Hepatocyte (in vitro differentiated cells): ENCODE measurements around the gene MAN1C1. TPM values are rescaled to one million over a fixed set of nuclear protein-coding genes. Genes with fewer than 3 reads are reported as not detected.

ENCODE experiments used
- DNase-seq: peaks from one replicate; pipeline ENCODE4 v3.0.0-alpha.2; 2016; ENCODE audit warnings: low spot score
- H2AFZ ChIP-seq: fragments of 200-600 bp; sonication (generic); 2 replicates; pipeline ENCODE4 v1.6.0; 2016; ENCODE audit warnings: antibody characterized with exemption, mild to moderate bottlenecking
- H3K27ac ChIP-seq: fragments of 200-600 bp; sonication (generic); 2 replicates; pipeline ENCODE4 v1.5.1; 2016; ENCODE audit warnings: mild to moderate bottlenecking
- H3K27me3 ChIP-seq: fragments of 200-600 bp; sonication (generic); 2 replicates; pipeline ENCODE4 v1.6.1; 2016
- H3K36me3 ChIP-seq: fragments of 200-600 bp; sonication (generic); replicated peaks from 2 replicates; pipeline ENCODE4 v1.5.1; 2016; ENCODE audit warnings: low read depth; ENCODE audit not compliant: insufficient read depth
- H3K4me1 ChIP-seq: fragments of 200-600 bp; sonication (generic); 2 replicates; pipeline ENCODE4 v1.5.1; 2016; ENCODE audit warnings: mild to moderate bottlenecking, moderate library complexity; ENCODE audit not compliant: insufficient read depth
- H3K4me2 ChIP-seq: fragments of 200-600 bp; sonication (generic); 2 replicates; pipeline ENCODE4 v1.6.0; 2016
- H3K4me3 ChIP-seq: fragments of 200-600 bp; sonication (generic); 2 replicates; pipeline ENCODE4 v1.5.1; 2016; ENCODE audit warnings: mild to moderate bottlenecking
- H3K79me2 ChIP-seq: fragments of 200-600 bp; sonication (generic); 2 replicates; pipeline ENCODE4 v1.6.0; 2017; ENCODE audit warnings: mild to moderate bottlenecking
- H3K9me2 ChIP-seq: fragments of 200-600 bp; sonication (generic); replicated peaks from 2 replicates; pipeline ENCODE4 v1.6.0; 2017; ENCODE audit warnings: mild to moderate bottlenecking; ENCODE audit not compliant: insufficient read depth
- H3K9me3 ChIP-seq: fragments of 200-600 bp; sonication (generic); 2 replicates; pipeline ENCODE4 v1.5.1; 2016; ENCODE audit warnings: low read depth, mild to moderate bottlenecking
- H4K20me1 ChIP-seq: fragments of 200-600 bp; sonication (generic); 2 replicates; pipeline ENCODE4 v1.6.0; 2016; ENCODE audit warnings: mild to moderate bottlenecking; ENCODE audit not compliant: insufficient read depth, poor library complexity, severe bottlenecking
- EZH2 ChIP-seq: fragments of 200-600 bp; sonication (generic); IDR thresholded peaks from 2 replicates; pipeline ENCODE4 v1.6.1; 2016; ENCODE audit warnings: antibody characterized with exemption, mild to moderate bottlenecking, borderline replicate concordance
- EZH2phosphoT487 ChIP-seq: fragments of 200-600 bp; sonication (generic); IDR thresholded peaks from one replicate; pipeline ENCODE4 v1.6.1; 2018; ENCODE audit warnings: antibody characterized with exemption, mild to moderate bottlenecking, low read depth, moderate library complexity; ENCODE audit not compliant: unreplicated experiment, severe bottlenecking
- WGBS: methylation state at CpG from one replicate; pipeline ENCODE4 v1.1.6; 2016; ENCODE audit warnings: low lambda C conversion rate; ENCODE audit errors: missing lambda C conversion rate; 5-methylcytosine and 5-hydroxymethylcytosine counted together
- polyA plus RNA-seq: library from polyadenylated mRNA; unstranded; fragments of >200 nt; fragmentation: Nextera tagmentation; extraction: Ambion mirVana; gene quantifications from 2 replicates; pipeline ENCODE4 v1.2.1, GENCODE V29; 2016
- total RNA-seq: library from RNA; depleted of rRNA; stranded (reverse); fragments of >200 nt; gene quantifications from 2 replicates; pipeline ENCODE4 v1.2.3, GENCODE V29; 2014
- TF ChIP-seq, protein P1 (sequence below): fragments of 200-600 bp; sonication (generic); IDR thresholded peaks from 2 replicates; pipeline ENCODE4 v1.5.1; 2016; ENCODE audit warnings: antibody characterized with exemption, mild to moderate bottlenecking; ENCODE audit not compliant: poor library complexity

The MAN1C1 gene
- total and polyA plus RNA-seq, 2 experiments from 2014 or later = 20.6 to 29.3 TPM

DNA sequence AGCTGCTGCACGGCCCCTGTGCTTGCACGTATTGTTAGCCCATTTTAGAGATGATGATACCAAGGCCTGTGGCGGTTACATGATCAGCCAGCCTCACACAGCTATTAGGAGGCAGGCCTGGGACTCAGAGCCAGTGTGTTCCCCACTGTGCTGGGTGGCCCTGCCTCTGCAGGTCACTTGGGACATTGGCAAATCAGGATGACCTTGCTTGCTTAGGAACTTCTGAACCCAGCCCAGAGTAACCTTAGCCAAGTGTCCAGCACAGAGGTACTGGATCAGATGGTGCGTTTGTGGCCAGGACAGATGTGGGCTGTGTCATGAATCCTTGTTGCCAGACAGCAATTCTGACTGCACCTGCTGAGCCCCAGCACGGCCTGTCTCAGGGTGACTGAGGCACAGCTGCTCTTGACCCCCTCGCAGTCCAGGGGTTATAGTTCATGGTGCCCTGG, 45.0 kb upstream of the MAN1C1 start:
- no peak for DNase-seq

DNA sequence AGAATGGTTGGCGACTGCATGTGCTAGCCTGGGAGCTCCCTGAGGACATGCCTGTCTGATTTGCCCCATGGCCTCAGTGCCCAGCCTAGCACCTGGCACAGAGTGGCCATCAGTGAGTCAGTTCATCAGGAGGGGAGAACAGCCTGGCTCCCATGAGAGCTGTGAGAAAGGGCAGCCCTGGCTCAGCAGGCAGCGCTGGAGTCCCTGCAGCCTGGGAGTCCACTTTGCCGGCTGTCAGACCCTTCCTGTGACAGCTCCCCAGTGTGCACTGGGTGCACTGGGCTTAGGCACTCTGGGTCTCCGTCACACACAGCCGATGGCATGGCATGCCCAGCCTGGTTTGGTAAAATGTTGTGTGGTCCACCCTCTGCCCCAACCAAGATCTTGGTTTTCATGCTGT, 44.5 kb upstream of the MAN1C1 start:
- no peak for DNase-seq
- TF ChIP-seq, protein P1, sequence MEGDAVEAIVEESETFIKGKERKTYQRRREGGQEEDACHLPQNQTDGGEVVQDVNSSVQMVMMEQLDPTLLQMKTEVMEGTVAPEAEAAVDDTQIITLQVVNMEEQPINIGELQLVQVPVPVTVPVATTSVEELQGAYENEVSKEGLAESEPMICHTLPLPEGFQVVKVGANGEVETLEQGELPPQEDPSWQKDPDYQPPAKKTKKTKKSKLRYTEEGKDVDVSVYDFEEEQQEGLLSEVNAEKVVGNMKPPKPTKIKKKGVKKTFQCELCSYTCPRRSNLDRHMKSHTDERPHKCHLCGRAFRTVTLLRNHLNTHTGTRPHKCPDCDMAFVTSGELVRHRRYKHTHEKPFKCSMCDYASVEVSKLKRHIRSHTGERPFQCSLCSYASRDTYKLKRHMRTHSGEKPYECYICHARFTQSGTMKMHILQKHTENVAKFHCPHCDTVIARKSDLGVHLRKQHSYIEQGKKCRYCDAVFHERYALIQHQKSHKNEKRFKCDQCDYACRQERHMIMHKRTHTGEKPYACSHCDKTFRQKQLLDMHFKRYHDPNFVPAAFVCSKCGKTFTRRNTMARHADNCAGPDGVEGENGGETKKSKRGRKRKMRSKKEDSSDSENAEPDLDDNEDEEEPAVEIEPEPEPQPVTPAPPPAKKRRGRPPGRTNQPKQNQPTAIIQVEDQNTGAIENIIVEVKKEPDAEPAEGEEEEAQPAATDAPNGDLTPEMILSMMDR = no peak
- TF ChIP-seq EZH2 (no peak), EZH2phosphoT487 (no peak)

More for the DNA sequence above, 45.0 kb upstream of the MAN1C1 start:
- Histone ChIP-seq H3K4me1 (peaks cover 47% of the 10 kb centered on the region), H3K36me3 (no peaks in the 10 kb centered on the region), H3K79me2 (no peaks in the 10 kb centered on the region), H4K20me1 (no peaks in the 10 kb centered on the region), H2AFZ (no peak overlapping the region), H3K27me3 (no peaks in the 10 kb centered on the region), H3K27ac (no peak overlapping the region), H3K9me3 (no peaks in the 10 kb centered on the region), H3K9me2 (no peaks in the 10 kb centered on the region), H3K4me2 (no peak overlapping the region), H3K4me3 (no peak overlapping the region)
- 90% methylated on average over 6 of the region's 6 CpGs for WGBS
- TF ChIP-seq EZH2 (no peak), EZH2phosphoT487 (no peak)
- TF ChIP-seq, protein P1 = no peak

DNA sequence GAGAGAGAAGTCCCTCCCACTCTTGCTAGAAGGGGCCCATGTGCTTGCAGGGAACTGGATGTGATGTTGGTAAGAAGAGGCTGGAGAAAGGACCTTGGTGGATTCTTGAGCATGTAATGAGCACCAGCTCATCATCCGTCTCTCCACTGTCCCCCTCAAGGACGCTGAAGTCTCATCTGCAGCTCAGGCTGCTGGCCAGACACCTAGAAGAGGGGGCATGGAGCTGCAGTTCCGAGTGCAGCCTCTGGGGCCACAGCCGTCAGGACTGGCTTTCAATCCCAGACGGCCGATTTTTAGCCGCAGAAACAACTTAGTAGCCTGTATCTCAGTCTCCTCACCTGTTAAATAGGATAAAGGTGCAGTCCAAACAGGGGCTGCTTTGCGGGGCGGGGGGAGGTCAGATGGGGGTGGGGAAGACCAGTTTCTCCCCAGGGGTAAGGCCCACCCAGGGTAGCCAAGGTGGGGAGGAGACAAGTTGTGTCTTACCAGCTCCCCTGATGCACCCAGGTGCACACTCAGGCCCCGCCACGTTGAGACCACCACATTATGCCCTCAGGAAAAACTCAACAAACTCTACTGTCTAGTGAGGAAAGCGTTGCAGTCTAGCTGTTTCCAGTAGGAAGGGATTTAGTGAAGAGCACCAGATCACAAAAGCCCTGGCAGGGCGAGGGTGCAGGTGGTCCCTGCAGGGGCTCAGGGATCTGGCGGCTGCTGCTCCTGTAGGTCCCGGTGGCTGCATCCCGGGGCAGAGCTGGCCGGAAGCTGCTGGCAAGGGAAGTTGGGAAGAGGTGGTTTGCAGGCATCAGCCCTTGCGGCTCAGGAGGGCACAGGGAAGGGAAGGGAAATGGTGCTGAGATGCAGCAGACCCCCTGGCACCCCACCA, 43.6 kb upstream of the MAN1C1 start:
- H3K79me2 ChIP-seq = no peaks in the 10 kb centered on the region
- H2AFZ ChIP-seq = no peak overlapping the region
- TF ChIP-seq, protein P1 = peak; percentile 46
- no peak for TF ChIP-seq EZH2phosphoT487
- no peaks in the 10 kb centered on the region for H3K36me3 ChIP-seq
- H3K27me3 ChIP-seq = no peaks in the 10 kb centered on the region
- no peaks in the 10 kb centered on the region for H4K20me1 ChIP-seq
- 42% methylated on average over 18 of the region's 18 CpGs for WGBS
- peak overlapping the region; percentile 61 for H3K4me2 ChIP-seq
- H3K4me3 ChIP-seq = no peak overlapping the region
- H3K27ac ChIP-seq = peak overlapping the region; percentile 25
- H3K9me3 ChIP-seq = no peaks in the 10 kb centered on the region
- H3K9me2 ChIP-seq = no peaks in the 10 kb centered on the region
- H3K4me1 ChIP-seq = peaks cover 36% of the 10 kb centered on the region
- DNase-seq = peak; percentile 79

More for the DNA sequence above, 44.5 kb upstream of the MAN1C1 start:
- Histone ChIP-seq H3K9me2 (no peaks in the 10 kb centered on the region), H3K27ac (no peak overlapping the region), H3K4me1 (peaks cover 44% of the 10 kb centered on the region), H2AFZ (no peak overlapping the region), H3K4me3 (no peak overlapping the region), H4K20me1 (no peaks in the 10 kb centered on the region), H3K4me2 (no peak overlapping the region), H3K79me2 (no peaks in the 10 kb centered on the region), H3K27me3 (no peaks in the 10 kb centered on the region), H3K9me3 (no peaks in the 10 kb centered on the region), H3K36me3 (no peaks in the 10 kb centered on the region)
- 93% methylated on average over 5 of the region's 5 CpGs for WGBS
